GM12865 (cell line): Measurements from ENCODE around the gene HPSE2.

Experiments
- DNase-seq: peaks from one replicate; pipeline ENCODE4 v3.0.0; 2010; ENCODE audit warnings: low read depth
- H3K4me3 ChIP-seq: 2 replicates; pipeline ENCODE4 v1.5.1; 2011; ENCODE audit warnings: mild to moderate bottlenecking, low read depth, low read length, control low read depth
- TF ChIP-seq, protein P1 (sequence below): IDR thresholded peaks from 2 replicates; pipeline ENCODE4 v1.5.1; 2011; ENCODE audit warnings: low read length, control low read depth, low read depth, inconsistent platforms; ENCODE audit not compliant: insufficient read depth; ENCODE audit errors: missing control alignments

Gene HPSE2

DNA sequence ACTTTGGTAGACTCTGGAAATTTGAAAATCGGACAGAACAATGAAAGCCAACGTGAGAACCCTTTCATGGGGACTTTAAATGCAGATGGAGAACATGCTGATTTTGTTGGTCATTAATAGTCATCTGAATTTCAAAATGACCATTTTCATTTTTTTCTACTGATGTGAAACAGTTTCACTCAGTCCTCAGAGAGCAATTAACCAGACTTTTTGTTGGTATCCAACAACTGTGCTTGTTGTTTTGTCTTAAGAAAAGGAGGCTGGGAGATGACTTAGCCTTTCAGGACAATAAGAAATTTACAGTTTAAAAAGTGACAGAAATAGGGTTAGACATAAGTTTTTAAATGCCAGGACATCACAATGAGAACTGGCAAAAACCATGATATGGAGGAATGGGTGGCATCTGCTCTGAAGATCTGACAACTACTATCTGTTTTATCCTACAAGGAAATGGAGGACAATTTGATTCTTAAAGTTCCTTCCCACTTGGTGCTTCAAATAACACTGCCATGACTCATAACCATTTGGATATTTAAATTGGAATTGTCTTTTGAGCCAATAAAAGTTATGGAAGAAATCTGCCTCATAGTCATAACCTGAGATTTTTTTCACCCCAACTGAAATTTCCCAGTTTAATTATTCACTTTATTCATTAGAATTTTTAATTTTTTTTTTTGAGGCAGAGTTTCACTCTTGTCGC is 701.8 kb downstream of the HPSE2 start:
- TF ChIP-seq, protein P1, sequence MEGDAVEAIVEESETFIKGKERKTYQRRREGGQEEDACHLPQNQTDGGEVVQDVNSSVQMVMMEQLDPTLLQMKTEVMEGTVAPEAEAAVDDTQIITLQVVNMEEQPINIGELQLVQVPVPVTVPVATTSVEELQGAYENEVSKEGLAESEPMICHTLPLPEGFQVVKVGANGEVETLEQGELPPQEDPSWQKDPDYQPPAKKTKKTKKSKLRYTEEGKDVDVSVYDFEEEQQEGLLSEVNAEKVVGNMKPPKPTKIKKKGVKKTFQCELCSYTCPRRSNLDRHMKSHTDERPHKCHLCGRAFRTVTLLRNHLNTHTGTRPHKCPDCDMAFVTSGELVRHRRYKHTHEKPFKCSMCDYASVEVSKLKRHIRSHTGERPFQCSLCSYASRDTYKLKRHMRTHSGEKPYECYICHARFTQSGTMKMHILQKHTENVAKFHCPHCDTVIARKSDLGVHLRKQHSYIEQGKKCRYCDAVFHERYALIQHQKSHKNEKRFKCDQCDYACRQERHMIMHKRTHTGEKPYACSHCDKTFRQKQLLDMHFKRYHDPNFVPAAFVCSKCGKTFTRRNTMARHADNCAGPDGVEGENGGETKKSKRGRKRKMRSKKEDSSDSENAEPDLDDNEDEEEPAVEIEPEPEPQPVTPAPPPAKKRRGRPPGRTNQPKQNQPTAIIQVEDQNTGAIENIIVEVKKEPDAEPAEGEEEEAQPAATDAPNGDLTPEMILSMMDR = no peak
- no peak overlapping the region for H3K4me3 ChIP-seq
- no peak for DNase-seq

DNA sequence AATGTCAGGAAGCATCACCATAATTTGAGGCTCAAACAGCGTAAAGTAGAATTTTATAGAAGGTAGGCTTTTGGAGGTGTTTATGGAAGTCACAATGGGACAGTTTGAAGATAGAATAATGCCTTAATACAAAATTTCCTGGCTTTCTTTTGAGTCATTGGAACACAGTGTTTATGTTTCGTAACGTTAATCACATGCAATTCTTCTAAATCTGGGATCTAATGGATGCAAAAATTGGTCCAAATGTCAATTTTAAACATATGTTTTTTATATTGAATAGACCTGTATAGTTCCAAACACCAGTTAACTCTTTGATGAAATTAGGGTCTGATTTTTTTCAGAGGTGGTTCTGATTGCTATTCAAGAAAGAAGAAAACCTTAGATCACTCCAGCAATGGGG is 702.4 kb downstream of the HPSE2 start:
- TF ChIP-seq, protein P1 = no peak
- no peak for DNase-seq
- no peak overlapping the region for H3K4me3 ChIP-seq

DNA sequence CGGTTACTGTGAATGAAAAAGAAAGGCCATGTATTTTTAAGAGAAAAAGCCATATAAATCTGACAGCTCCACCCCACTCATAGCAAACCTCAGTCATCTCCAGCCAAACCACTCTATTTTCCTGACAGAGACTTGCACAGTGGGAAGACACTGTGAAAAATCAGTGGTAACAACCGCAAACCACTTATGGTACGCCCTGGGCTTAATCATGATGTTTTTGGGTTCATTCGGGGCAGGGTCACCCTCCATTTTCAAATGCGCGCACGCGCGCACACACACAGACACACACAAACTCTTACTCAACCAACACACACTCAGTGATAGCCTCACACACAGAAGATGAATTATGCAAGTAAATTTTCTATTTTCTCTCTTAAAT is 706.9 kb downstream of the HPSE2 start:
- no peak overlapping the region for H3K4me3 ChIP-seq
- TF ChIP-seq, protein P1 = no peak
- no peak for DNase-seq

DNA sequence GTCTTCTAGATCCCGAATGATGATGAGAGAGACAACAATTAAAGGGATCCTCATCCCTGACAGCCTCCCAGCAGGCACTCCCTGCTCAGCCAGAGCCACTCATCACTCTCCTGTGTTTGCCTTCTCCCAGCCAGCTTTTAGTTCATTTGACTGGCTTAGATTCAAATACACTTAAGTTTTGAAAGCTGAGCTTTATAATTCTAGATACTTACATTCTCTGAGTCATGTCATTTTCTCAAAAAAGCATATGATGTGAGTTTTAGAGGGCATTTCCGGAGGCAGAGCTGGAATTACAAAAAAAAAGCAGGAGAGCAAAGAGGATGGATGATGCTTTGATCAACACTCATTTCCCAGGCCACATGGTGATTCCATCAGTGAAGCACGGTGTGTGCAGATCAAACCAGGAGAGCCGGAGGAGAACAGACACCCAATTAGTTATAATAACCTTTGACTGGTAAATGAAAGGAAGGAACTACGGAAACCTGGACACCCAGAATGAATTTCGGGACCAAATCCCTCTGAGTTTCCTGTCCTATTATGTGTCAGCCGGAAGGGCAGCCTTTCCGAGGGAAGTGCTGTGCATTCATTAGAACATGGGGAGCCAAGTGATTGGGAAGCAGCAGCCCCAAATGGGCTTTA is 707.4 kb downstream of the HPSE2 start:
- TF ChIP-seq, protein P1 = no peak
- no peak for DNase-seq
- H3K4me3 ChIP-seq = no peak overlapping the region

DNA sequence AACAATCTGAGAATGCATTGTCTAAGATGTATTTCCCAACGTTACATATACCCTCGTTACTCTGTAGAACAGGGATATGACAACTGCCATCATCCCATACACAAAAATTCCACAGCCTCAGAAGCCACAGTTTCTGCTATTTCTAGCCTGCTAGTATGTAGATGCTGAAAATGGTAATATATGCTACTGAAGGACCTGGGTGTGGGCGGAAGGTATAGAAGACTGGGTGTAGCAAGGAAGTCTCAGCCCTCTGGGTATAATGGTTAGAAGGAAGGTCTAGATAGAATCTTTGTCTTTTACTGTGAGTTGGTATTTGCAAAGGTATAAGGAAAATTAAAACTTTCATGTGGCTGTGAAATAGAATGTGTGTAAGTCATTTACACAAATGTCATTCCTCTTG is 709.7 kb downstream of the HPSE2 start:
- DNase-seq = no peak
- TF ChIP-seq, protein P1 = no peak
- H3K4me3 ChIP-seq = no peak overlapping the region

DNA sequence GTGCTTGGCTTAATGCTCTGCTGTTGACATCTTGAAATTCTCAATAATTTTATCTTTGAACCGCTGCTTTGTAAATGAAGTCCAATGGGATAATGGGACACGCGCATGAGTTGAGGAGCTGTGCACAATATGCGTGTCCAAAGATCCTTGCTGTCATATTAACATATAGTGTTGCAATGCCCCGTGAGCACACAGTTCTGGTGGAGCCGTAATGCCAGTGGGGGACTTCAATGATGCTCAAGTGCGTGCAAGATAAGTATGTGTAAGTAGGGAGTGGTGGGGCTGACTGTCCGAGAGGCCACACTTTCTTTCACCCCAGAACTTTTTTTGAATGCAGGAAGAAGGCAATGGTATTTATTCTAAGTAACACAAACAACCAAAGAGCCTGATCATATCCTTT is 711.5 kb downstream of the HPSE2 start:
- no peak for DNase-seq
- TF ChIP-seq, protein P1 = no peak
- H3K4me3 ChIP-seq = no peak overlapping the region

DNA sequence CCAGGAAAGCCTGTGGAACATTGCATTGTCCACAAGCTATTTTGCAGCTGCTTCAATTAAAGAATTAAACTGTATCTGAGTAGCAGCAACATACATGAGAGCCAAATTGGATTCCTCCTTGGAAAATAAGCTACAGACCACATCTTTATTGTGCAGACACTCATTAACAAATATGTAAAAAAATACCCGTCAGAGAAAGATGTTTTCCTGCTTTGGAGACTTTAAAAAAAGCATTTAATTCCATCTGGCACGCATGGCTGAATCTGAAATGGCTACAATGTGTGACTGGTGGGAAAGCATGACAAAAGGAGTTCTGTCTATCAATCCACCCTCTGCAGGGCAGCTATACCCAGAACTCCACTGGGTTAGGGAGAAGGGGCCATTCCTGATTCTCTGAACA is 715.8 kb downstream of the HPSE2 start:
- DNase-seq = no peak
- TF ChIP-seq, protein P1 = no peak
- H3K4me3 ChIP-seq = no peak overlapping the region
